ENCODE results near the gene MYH14.

Gene MYH14

DNA sequence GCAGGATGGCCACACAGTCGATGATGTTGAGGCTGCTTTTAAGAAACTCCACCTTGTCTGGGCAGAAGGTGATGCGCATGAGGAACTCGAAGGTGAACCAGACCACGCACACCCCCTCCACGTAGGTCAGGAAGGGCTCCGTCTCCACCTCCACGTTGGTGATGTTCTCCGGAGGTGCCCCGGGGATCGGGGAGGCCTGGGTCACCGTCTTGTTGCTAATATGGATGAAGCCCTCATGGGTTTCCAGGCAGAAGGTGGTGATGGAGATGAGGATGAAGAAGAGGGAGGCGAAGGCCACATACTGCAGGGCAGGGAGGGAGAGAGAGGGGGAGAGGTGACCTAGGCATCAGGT lies 120.3 kb downstream of the MYH14 start:
- Histone ChIP-seq H3K9me3 (ENCODE audit: control insufficient read depth, insufficient read depth, low read length) (no peaks in the 10 kb centered on the region), H3K9me2 (replicated peaks; ENCODE audit: control insufficient read depth, low read length) (no peaks in the 10 kb centered on the region), H3F3A (ENCODE audit: control insufficient read depth, insufficient read depth) (0 out of 2 replicates have a peak, but pooled peaks cover 3% of the 10 kb centered on the region), H3K27me3 (ENCODE audit: control insufficient read depth, low read length) (peaks cover 25% of the 10 kb centered on the region), H3K4me3 (ENCODE audit: low read length) (no peak overlapping the region), H3K4me1 (ENCODE audit: control insufficient read depth, low read length) (peaks cover 34% of the 10 kb centered on the region), H3K79me2 (ENCODE audit: control insufficient read depth, low read length) (no peaks in the 10 kb centered on the region), H3K36me3 (ENCODE audit: control insufficient read depth, low read length) (no peaks in the 10 kb centered on the region), H4K20me1 (ENCODE audit: control insufficient read depth, insufficient read depth, low read depth, low read length) (peaks cover 16% of the 10 kb centered on the region), H3K27ac (ENCODE audit: low read depth, low read length) (no peak overlapping the region), H3K4me2 (ENCODE audit: low read length) (no peak overlapping the region)
- TF ChIP-seq, protein P1, sequence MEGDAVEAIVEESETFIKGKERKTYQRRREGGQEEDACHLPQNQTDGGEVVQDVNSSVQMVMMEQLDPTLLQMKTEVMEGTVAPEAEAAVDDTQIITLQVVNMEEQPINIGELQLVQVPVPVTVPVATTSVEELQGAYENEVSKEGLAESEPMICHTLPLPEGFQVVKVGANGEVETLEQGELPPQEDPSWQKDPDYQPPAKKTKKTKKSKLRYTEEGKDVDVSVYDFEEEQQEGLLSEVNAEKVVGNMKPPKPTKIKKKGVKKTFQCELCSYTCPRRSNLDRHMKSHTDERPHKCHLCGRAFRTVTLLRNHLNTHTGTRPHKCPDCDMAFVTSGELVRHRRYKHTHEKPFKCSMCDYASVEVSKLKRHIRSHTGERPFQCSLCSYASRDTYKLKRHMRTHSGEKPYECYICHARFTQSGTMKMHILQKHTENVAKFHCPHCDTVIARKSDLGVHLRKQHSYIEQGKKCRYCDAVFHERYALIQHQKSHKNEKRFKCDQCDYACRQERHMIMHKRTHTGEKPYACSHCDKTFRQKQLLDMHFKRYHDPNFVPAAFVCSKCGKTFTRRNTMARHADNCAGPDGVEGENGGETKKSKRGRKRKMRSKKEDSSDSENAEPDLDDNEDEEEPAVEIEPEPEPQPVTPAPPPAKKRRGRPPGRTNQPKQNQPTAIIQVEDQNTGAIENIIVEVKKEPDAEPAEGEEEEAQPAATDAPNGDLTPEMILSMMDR (IDR thresholded peaks at IDR 0.05; ENCODE audit: low read depth, low read length, poor library complexity, severe bottlenecking): no peak
- TF ChIP-seq EZH2phosphoT487 (IDR thresholded peaks at IDR 0.05; ENCODE audit: borderline replicate concordance, low read length): no peak

DNA sequence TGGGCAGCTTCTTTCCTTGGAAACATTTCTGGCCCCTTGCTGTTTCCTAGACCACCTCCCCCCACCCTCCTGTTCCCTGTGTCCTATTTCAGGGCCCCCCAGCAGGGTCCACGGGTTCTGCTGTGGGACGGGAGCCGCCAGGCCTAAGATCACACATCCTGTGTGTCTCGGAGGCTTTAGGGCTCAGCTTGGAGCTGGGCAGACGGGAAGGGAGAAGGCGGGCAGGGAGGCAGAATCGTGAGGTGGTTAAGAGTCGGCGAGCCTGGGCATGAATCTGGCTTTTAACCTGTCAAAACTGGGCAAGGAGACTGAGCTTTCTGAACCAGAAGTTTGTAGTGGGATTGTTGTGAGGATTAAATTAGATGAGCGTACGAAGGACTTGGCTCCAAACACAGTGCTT lies 120.9 kb downstream of the MYH14 start:
- no peak overlapping the region for H3K27ac ChIP-seq (ENCODE audit: low read depth, low read length)
- H3K9me2 ChIP-seq (replicated peaks; ENCODE audit: control insufficient read depth, low read length): no peaks in the 10 kb centered on the region
- H3K4me1 ChIP-seq (ENCODE audit: control insufficient read depth, low read length): peaks cover 34% of the 10 kb centered on the region
- no peaks in the 10 kb centered on the region for H3K79me2 ChIP-seq (ENCODE audit: control insufficient read depth, low read length)
- H4K20me1 ChIP-seq (ENCODE audit: control insufficient read depth, insufficient read depth, low read depth, low read length): peaks cover 16% of the 10 kb centered on the region
- H3K27me3 ChIP-seq (ENCODE audit: control insufficient read depth, low read length): peaks cover 25% of the 10 kb centered on the region
- H3K4me3 ChIP-seq (ENCODE audit: low read length): no peak overlapping the region
- no peak overlapping the region for H3K4me2 ChIP-seq (ENCODE audit: low read length)
- H3K9me3 ChIP-seq (ENCODE audit: control insufficient read depth, insufficient read depth, low read length): no peaks in the 10 kb centered on the region
- no peak for TF ChIP-seq EZH2phosphoT487 (IDR thresholded peaks at IDR 0.05; ENCODE audit: borderline replicate concordance, low read length)
- TF ChIP-seq, protein P1 (IDR thresholded peaks at IDR 0.05; ENCODE audit: low read depth, low read length, poor library complexity, severe bottlenecking): no peak
- H3K36me3 ChIP-seq (ENCODE audit: control insufficient read depth, low read length): no peaks in the 10 kb centered on the region
- 0 out of 2 replicates have a peak, but pooled peaks cover 3% of the 10 kb centered on the region for H3F3A ChIP-seq (ENCODE audit: control insufficient read depth, insufficient read depth)

DNA sequence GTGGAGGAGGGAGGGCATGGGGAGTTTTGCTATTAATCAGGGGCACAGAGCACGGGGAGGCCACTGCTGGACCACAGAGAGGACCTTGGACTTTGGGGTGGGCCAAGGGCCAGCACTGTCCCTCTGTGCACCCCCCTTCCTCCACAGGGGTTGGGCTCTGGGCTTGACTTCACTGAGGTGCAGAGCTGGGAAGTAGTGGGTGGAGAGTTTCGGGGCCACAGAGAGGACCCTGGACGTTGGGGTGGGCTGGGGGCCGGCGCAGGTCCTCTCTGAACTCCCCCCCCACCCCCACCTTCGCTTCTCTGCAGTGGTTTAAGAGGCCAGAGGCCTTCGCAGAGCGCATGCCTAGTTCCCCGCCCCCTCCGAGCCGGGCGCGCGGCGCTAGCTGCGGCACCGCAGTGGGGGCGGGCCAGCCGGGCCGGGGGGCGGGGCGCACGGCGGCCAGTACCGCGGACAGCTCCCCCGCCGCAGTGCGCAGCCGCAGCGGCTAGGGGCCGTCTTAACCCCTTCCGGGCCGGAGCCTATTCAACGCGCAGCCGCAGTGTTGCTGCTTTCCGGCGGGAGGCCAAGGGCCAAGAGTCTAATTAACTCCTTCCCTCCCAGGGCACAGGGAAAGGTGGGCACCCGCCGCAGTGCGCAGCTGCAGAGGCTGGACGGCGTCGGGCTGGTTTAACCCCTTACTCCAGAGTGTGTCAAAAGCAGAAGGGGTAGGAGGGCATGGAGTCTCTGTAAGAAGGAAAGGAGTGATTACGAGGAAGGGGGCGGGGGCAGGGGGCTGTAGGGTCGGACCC lies 122.1 kb downstream of the MYH14 start:
- peaks cover 25% of the 10 kb centered on the region for H3K27me3 ChIP-seq (ENCODE audit: control insufficient read depth, low read length)
- TF ChIP-seq, protein P1 (IDR thresholded peaks at IDR 0.05; ENCODE audit: low read depth, low read length, poor library complexity, severe bottlenecking): no peak
- TF ChIP-seq EZH2phosphoT487 (IDR thresholded peaks at IDR 0.05; ENCODE audit: borderline replicate concordance, low read length): no peak
- H3K4me2 ChIP-seq (ENCODE audit: low read length): peak overlapping the region; percentile 63
- no peaks in the 10 kb centered on the region for H3K9me3 ChIP-seq (ENCODE audit: control insufficient read depth, insufficient read depth, low read length)
- H3F3A ChIP-seq (ENCODE audit: control insufficient read depth, insufficient read depth): peaks cover 5% of the 10 kb centered on the region; the same call in 1 of the 2 replicates
- H3K27ac ChIP-seq (ENCODE audit: low read depth, low read length): no peak overlapping the region
- peaks cover 45% of the 10 kb centered on the region for H3K4me1 ChIP-seq (ENCODE audit: control insufficient read depth, low read length)
- peak overlapping the region; percentile 68 for H3K4me3 ChIP-seq (ENCODE audit: low read length)
- H3K79me2 ChIP-seq (ENCODE audit: control insufficient read depth, low read length): 0 out of 2 replicates have a peak, but pooled peaks cover 3% of the 10 kb centered on the region
- peaks cover 16% of the 10 kb centered on the region for H4K20me1 ChIP-seq (ENCODE audit: control insufficient read depth, insufficient read depth, low read depth, low read length)
- no peaks in the 10 kb centered on the region for H3K9me2 ChIP-seq (replicated peaks; ENCODE audit: control insufficient read depth, low read length)
- no peaks in the 10 kb centered on the region for H3K36me3 ChIP-seq (ENCODE audit: control insufficient read depth, low read length)

Data from DOHH2 (cell line).